Prostate gland (tissue), 2 donors: ENCODE data around the gene B3GNT9. TPM values are rescaled to one million over a fixed set of nuclear protein-coding genes. Genes with fewer than 3 reads are reported as not detected.

Experiments used
- DNase-seq: peaks from one replicate; pipeline ENCODE4 v3.0.0-alpha.2; 2019; ENCODE audit warnings: low spot score
- H3K27ac ChIP-seq, 2 donors: fragments of 200-600 bp; sonication (generic); 2 replicates each; pipeline ENCODE4 v1.5.1; 2017 to 2019
- H3K27me3 ChIP-seq: fragments of 200-600 bp; sonication (generic); replicated peaks from 2 replicates; pipeline ENCODE4 v1.5.1; 2019; ENCODE audit not compliant: insufficient read depth
- H3K36me3 ChIP-seq, 2 donors: fragments of 200-600 bp; sonication (generic); 1 replicate in 1 of 2; 2 replicates in 1 of 2; pipeline versions ENCODE4 v1.5.1 to v1.8.1; 2017 to 2019
- H3K4me1 ChIP-seq: fragments of 200-600 bp; sonication (generic); replicated peaks from 2 replicates; pipeline ENCODE4 v1.5.1; 2019
- H3K4me3 ChIP-seq, 2 donors: fragments of 200-600 bp; sonication (generic); 2 replicates each; pipeline ENCODE4 v1.5.1; 2017 to 2019
- H3K9me3 ChIP-seq: fragments of 200-600 bp; sonication (generic); 2 replicates; pipeline ENCODE4 v1.5.1; 2017
- CTCF ChIP-seq, 4 experiments: fragments of 200-600 bp in 2 of 4; fragments of 450-650 bp in 2 of 4; sonication (generic) in 2 of 4; IDR thresholded peaks; 1 replicate in 3 of 4; 2 replicates in 1 of 4; pipeline ENCODE4 v1.5.1; 2016 to 2019; ENCODE audit warnings: antibody characterized with exemption in 4 of 4, mild to moderate bottlenecking in 2 of 4, moderate library complexity in 2 of 4
- POLR2A ChIP-seq: fragments of 450-650 bp; IDR thresholded peaks from one replicate; pipeline ENCODE4 v1.6.1; 2016; ENCODE audit warnings: antibody characterized with exemption, mild to moderate bottlenecking
- POLR2AphosphoS5 ChIP-seq: sonication (generic); formaldehyde crosslinking; IDR thresholded peaks from one replicate; pipeline ENCODE4 v1.6.1; 2017; ENCODE audit warnings: antibody characterized with exemption
- WGBS: methylation state at CpG from one replicate; pipeline ENCODE4 v1.1.5; 2018; 5-methylcytosine and 5-hydroxymethylcytosine counted together
- intact Hi-C: fragments of 100-400 bp; cut with DNase I; formaldehyde crosslinking; loops from one replicate; pipeline ENCODE4 v1.14.2; 2022
- total RNA-seq, 2 donors: library from RNA; depleted of rRNA; stranded (reverse); fragments of >200 nt; gene quantifications; one replicate each; pipeline ENCODE4 v1.1.0, GENCODE V29; 2016

The B3GNT9 gene
- total RNA-seq, 2 donors from 2014 or later: 32.1 to 37.3 TPM

GRCh38 chr16:67173323-67173722 is 22.5 kb upstream of the B3GNT9 start:
- H3K36me3 ChIP-seq: no peaks in the 10 kb centered on the region
- peak overlapping the region; percentile 26 to 38 for H3K4me3 ChIP-seq
- H3K27ac ChIP-seq: peak overlapping the region; percentile 90 to 96
- TF ChIP-seq CTCF (IDR thresholded peaks at IDR 0.05) (no peak), POLR2A (no peak), POLR2AphosphoS5 (no peak)
- peaks cover 25% of the 10 kb centered on the region for H3K4me1 ChIP-seq
- DNase-seq: no peak
- intact Hi-C loops: no loop called here
- no peaks in the 10 kb centered on the region for H3K27me3 ChIP-seq
- no peaks in the 10 kb centered on the region for H3K9me3 ChIP-seq
- WGBS: 89% methylated on average over 1 of the region's 1 CpG

- H3K27ac ChIP-seq: peak overlapping the region; percentile 93 to 96
- DNase-seq: no peak
- no peaks in the 10 kb centered on the region for H3K9me3 ChIP-seq
- TF ChIP-seq CTCF (IDR thresholded peaks at IDR 0.05) (no peak), POLR2AphosphoS5 (no peak), POLR2A (no peak)
- H3K36me3 ChIP-seq: no peaks in the 10 kb centered on the region
- peaks cover 18% of the 10 kb centered on the region for H3K4me1 ChIP-seq
- H3K27me3 ChIP-seq: no peaks in the 10 kb centered on the region
- 36% methylated on average over 14 of the region's 14 CpGs for WGBS
- peak overlapping the region; percentile 42 to 55 for H3K4me3 ChIP-seq
- intact Hi-C loops: no loop called here
Measured at GRCh38 chr16:67170949-67171649, 20.3 kb upstream of the B3GNT9 start.

- Histone ChIP-seq H3K27me3 (no peaks in the 10 kb centered on the region), H3K36me3 (no peaks in the 10 kb centered on the region), H3K27ac (peak within 1 kb of the TSS; percentile 93 to 96), H3K4me3 (peak within 1 kb of the TSS; percentile 42 to 55), H3K9me3 (no peaks in the 10 kb centered on the region), H3K4me1 (peaks cover 17% of the 10 kb centered on the region)
- peak; percentile 87 for DNase-seq
- intact Hi-C loops: no loop called here
- 2% methylated on average over 37 of the region's 50 CpGs for WGBS
- TF ChIP-seq CTCF (IDR thresholded peaks at IDR 0.05) (peak in 2 of 4 experiments; percentile 31 to 33), POLR2AphosphoS5 (no peak), POLR2A (peak; percentile 75)
Measured at GRCh38 chr16:67170168-67170948, 19.6 kb upstream of the B3GNT9 start, which contains the start of gene NOL3. TSS of gene NOL3 (plus strand) at chr16:67170538.

- H3K27me3 ChIP-seq: no peaks in the 10 kb centered on the region
- no peak for DNase-seq
- intact Hi-C loops: no loop called here
- WGBS: 8% methylated on average over 24 of the region's 24 CpGs
- no peaks in the 10 kb centered on the region for H3K9me3 ChIP-seq
- no peaks in the 10 kb centered on the region for H3K36me3 ChIP-seq
- peak overlapping the region; percentile 93 to 96 for H3K27ac ChIP-seq
- peaks cover 13% of the 10 kb centered on the region for H3K4me1 ChIP-seq
- TF ChIP-seq POLR2A (no peak), CTCF (IDR thresholded peaks at IDR 0.05) (peak in 3 of 4 experiments; percentile 20 to 34 (median 29))
- H3K4me3 ChIP-seq: peak overlapping the region; percentile 42 to 55
Measured at GRCh38 chr16:67169642-67170167, 18.9 kb upstream of the B3GNT9 start.
